Measurements from ENCODE around the gene MIER2. TPM values are rescaled to one million over a fixed set of nuclear protein-coding genes. Genes with fewer than 3 reads are reported as not detected.

Gene MIER2
- total RNA-seq, 1 donor from 2014 or later = 21.8 TPM

GRCh38 chr19:294946-295686, 49.5 kb downstream of the MIER2 start:
- no peak for DNase-seq (ENCODE audit: low spot score)
- intact Hi-C loops (cut with DNase I) = no loop called here

GRCh38 chr19:294341-294945, 50.2 kb downstream of the MIER2 start:
- DNase-seq (ENCODE audit: low spot score) = no peak
- intact Hi-C loops (cut with DNase I) = no loop called here

GRCh38 chr19:293436-294110, 51.0 kb downstream of the MIER2 start:
- DNase-seq (ENCODE audit: low spot score) = no peak
- intact Hi-C loops (cut with DNase I) = no loop called here

GRCh38 chr19:292951-293350, 51.6 kb downstream of the MIER2 start:
- DNase-seq (ENCODE audit: low spot score) = no peak
- intact Hi-C loops (cut with DNase I) = no loop called here

- intact Hi-C loops (cut with DNase I) = no loop called here
- DNase-seq (ENCODE audit: low spot score) = no peak
These were observed 52.2 kb downstream of the MIER2 start for GRCh38 chr19:292281-292884.

- DNase-seq (ENCODE audit: low spot score) = no peak
- intact Hi-C loops (cut with DNase I) = no loop called here
These were observed 52.9 kb downstream of the MIER2 start for GRCh38 chr19:291561-292280.

GRCh38 chr19:291006-291521, 53.5 kb downstream of the MIER2 start, which contains the start of gene PLPP2:
Gene PLPP2 (minus strand): TSS chr19:291403. CDS start chr19:291336, 67 bp downstream.
- DNase-seq (ENCODE audit: low spot score) = no peak
- intact Hi-C loops (cut with DNase I) = no loop called here

GRCh38 chr19:290372-291005, 54.1 kb downstream of the MIER2 start:
- intact Hi-C loops (cut with DNase I) = no loop called here
- no peak for DNase-seq (ENCODE audit: low spot score)

GRCh38 chr19:289651-290371, 54.8 kb downstream of the MIER2 start:
- DNase-seq (ENCODE audit: low spot score) = no peak
- intact Hi-C loops (cut with DNase I) = no loop called here

- DNase-seq (ENCODE audit: low spot score) = no peak
- intact Hi-C loops (cut with DNase I) = no loop called here
These were observed 55.7 kb downstream of the MIER2 start for GRCh38 chr19:288911-289310.

GRCh38 chr19:287381-287871, 57.2 kb downstream of the MIER2 start:
- no peak for DNase-seq (ENCODE audit: low spot score)

GRCh38 chr19:283395-283794, 61.2 kb downstream of the MIER2 start:
- intact Hi-C loops (cut with DNase I) = no loop called here
- no peak for DNase-seq (ENCODE audit: low spot score)

More at GRCh38 chr19:287381-287871, 57.2 kb downstream of the MIER2 start:
- intact Hi-C loops (cut with DNase I) = no loop called here

GRCh38 chr19:282501-282900, 62.1 kb downstream of the MIER2 start:
- intact Hi-C loops (cut with DNase I) = no loop called here
- no peak for DNase-seq (ENCODE audit: low spot score)

- DNase-seq (ENCODE audit: low spot score) = no peak
- intact Hi-C loops (cut with DNase I) = no loop called here
These were observed 62.6 kb downstream of the MIER2 start for GRCh38 chr19:281992-282391.

- intact Hi-C loops (cut with DNase I) = no loop called here
- DNase-seq (ENCODE audit: low spot score) = no peak
These were observed 63.3 kb downstream of the MIER2 start for GRCh38 chr19:281156-281853.

GRCh38 chr19:280541-281009, 64.0 kb downstream of the MIER2 start:
- intact Hi-C loops (cut with DNase I) = no loop called here
- no peak for DNase-seq (ENCODE audit: low spot score)

- intact Hi-C loops (cut with DNase I) = no loop called here
- no peak for DNase-seq (ENCODE audit: low spot score)
These were observed 64.9 kb downstream of the MIER2 start for GRCh38 chr19:279656-280055.

GRCh38 chr19:279231-279630, 65.4 kb downstream of the MIER2 start:
- DNase-seq (ENCODE audit: low spot score) = no peak
- intact Hi-C loops (cut with DNase I) = no loop called here
